ENCODE data around the gene TSPAN7. TPM values are rescaled to one million over a fixed set of nuclear protein-coding genes. Genes with fewer than 3 reads are reported as not detected.

The TSPAN7 gene
- total RNA-seq, 1 experiment from 2014 or later = not detected

DNA sequence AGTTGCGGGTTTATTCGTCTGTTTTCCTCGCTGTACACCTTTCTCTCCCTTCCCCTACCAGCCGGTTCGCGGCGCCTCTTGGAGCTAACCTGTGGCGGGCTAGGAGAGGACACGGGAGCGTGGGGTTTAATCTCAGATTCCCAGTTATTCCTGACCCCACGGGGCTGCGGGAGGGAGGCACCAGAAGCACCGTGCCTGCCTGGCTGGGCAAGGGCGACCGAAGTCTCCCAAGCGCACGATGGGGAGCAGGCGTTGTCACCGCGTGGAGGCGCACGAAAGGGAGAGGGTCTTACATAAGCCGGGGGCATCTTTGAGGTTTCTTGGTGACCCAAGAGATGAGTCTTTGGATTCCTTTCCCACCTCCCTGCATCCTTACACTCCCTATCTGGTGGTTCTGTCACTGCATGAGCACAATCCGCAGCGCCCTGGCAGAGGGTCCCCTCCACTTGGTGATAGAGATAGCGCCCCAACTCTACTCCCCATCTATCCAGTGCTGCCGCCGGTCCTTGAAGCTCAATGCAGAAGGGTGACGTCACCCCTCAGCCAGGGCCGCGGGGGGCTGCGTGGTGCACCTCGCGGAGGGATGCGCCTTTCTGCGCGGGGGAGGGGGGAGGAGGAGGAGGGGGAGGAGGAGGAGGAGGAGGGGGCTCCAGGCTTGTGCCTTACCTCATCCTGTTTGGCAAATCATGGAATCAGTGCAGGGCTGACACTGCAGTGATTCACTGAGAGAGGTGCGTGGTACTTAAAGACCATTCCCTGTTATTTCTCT is 793 bp downstream of the TSPAN7 start:
- no peaks in the 10 kb centered on the region for H3F3A ChIP-seq (ENCODE audit: insufficient read depth, low read depth)

DNA sequence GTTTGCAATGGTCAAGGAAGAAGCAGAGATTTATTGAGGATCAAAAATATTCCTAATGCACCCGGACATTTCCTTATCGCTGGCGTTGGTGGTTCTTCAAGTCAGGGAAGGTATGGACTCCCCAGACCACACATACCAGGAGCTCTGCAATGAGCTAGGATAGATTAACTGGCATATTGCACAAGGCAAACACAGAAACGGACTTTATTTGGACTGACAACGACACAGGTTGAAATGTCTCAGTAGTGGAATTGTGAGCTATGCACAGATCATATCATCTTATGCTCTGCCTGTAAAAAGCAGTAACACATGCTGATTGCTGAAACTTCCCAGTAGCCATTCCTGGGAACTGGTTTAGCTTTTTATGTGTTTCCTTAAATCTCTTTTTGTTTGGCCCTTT is 1.7 kb downstream of the TSPAN7 start:
- H3K4me3 ChIP-seq = no peak overlapping the region
- H3F3A ChIP-seq (ENCODE audit: insufficient read depth, low read depth) = no peaks in the 10 kb centered on the region
- POLR2A ChIA-PET (ENCODE audit: unreplicated experiment) = no interaction called here
- no peaks in the 10 kb centered on the region for H3K79me2 ChIP-seq (ENCODE audit: low read depth)
- no peaks in the 10 kb centered on the region for H3K27me3 ChIP-seq (ENCODE audit: insufficient read depth, low read depth)
- no peak overlapping the region for H2AFZ ChIP-seq
- intact Hi-C loops (cut with micrococcal nuclease; ENCODE audit: unreplicated experiment) = no loop called here
- H3K4me2 ChIP-seq = no peak overlapping the region
- DNase-seq = no peak
- CTCF ChIA-PET = no interaction called here
- H3K9me2 ChIP-seq (ENCODE audit: insufficient read depth) = no peaks in the 10 kb centered on the region
- TF ChIP-seq EZH2 (IDR thresholded peaks at IDR 0.05; ENCODE audit: low read depth) = no peak
- TF ChIP-seq, protein P1, sequence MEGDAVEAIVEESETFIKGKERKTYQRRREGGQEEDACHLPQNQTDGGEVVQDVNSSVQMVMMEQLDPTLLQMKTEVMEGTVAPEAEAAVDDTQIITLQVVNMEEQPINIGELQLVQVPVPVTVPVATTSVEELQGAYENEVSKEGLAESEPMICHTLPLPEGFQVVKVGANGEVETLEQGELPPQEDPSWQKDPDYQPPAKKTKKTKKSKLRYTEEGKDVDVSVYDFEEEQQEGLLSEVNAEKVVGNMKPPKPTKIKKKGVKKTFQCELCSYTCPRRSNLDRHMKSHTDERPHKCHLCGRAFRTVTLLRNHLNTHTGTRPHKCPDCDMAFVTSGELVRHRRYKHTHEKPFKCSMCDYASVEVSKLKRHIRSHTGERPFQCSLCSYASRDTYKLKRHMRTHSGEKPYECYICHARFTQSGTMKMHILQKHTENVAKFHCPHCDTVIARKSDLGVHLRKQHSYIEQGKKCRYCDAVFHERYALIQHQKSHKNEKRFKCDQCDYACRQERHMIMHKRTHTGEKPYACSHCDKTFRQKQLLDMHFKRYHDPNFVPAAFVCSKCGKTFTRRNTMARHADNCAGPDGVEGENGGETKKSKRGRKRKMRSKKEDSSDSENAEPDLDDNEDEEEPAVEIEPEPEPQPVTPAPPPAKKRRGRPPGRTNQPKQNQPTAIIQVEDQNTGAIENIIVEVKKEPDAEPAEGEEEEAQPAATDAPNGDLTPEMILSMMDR (conservative IDR thresholded peaks at IDR 0.05) = no peak
- H3K27ac ChIP-seq = no peak overlapping the region
- no peaks in the 10 kb centered on the region for H3K4me1 ChIP-seq (replicated peaks; ENCODE audit: insufficient read depth)
- H4K20me1 ChIP-seq (ENCODE audit: insufficient read depth) = no peaks in the 10 kb centered on the region
- no peaks in the 10 kb centered on the region for H3K36me3 ChIP-seq (ENCODE audit: low read depth)
- no peaks in the 10 kb centered on the region for H3K9me3 ChIP-seq (ENCODE audit: insufficient read depth, low read depth)
- no TSS peak for BruUV-seq (replicated peaks)

More for the DNA sequence above, 793 bp downstream of the TSPAN7 start:
- Histone ChIP-seq H3K4me3 (no peak overlapping the region), H3K27ac (no peak overlapping the region), H3K4me2 (no peak overlapping the region), H3K9me2 (ENCODE audit: insufficient read depth) (no peaks in the 10 kb centered on the region), H3K79me2 (ENCODE audit: low read depth) (no peaks in the 10 kb centered on the region), H3K36me3 (ENCODE audit: low read depth) (no peaks in the 10 kb centered on the region), H3K9me3 (ENCODE audit: insufficient read depth, low read depth) (no peaks in the 10 kb centered on the region), H3K4me1 (replicated peaks; ENCODE audit: insufficient read depth) (no peaks in the 10 kb centered on the region), H4K20me1 (ENCODE audit: insufficient read depth) (no peaks in the 10 kb centered on the region), H3K27me3 (ENCODE audit: insufficient read depth, low read depth) (no peaks in the 10 kb centered on the region), H2AFZ (no peak overlapping the region)
- DNase-seq = no peak
- BruUV-seq (replicated peaks) = no TSS peak
- POLR2A ChIA-PET (ENCODE audit: unreplicated experiment) = no interaction called here
- CTCF ChIA-PET = no interaction called here
- intact Hi-C loops (cut with micrococcal nuclease; ENCODE audit: unreplicated experiment) = no loop called here
- TF ChIP-seq EZH2 (IDR thresholded peaks at IDR 0.05; ENCODE audit: low read depth) = no peak
- TF ChIP-seq, protein P1 (conservative IDR thresholded peaks at IDR 0.05) = no peak

DNA sequence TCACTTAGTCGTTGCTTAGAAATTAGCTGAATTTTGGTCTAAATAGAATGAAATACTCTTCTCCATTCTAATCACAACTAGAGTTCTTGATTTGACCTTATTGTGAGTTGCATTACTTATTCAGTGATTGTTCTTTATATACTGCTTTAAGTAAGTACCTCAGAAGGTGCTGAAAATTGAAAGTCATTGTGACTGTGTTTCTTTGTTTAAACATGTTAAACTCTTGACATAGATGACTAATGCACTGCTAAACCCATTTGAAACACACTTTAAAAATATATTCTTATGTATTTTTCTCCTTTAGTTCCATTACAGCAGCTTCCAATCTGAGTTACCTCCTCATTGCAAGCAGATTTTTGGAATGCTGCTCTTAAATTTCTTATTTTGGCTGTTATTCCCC is 9.1 kb downstream of the TSPAN7 start:
- Histone ChIP-seq H3K36me3 (ENCODE audit: low read depth) (no peaks in the 10 kb centered on the region), H3K27me3 (ENCODE audit: insufficient read depth, low read depth) (no peaks in the 10 kb centered on the region), H3K4me1 (replicated peaks; ENCODE audit: insufficient read depth) (no peaks in the 10 kb centered on the region), H3K79me2 (ENCODE audit: low read depth) (no peaks in the 10 kb centered on the region), H3K9me2 (ENCODE audit: insufficient read depth) (no peaks in the 10 kb centered on the region), H3K4me3 (no peak overlapping the region), H3F3A (ENCODE audit: insufficient read depth, low read depth) (no peaks in the 10 kb centered on the region), H3K4me2 (no peak overlapping the region), H3K9me3 (ENCODE audit: insufficient read depth, low read depth) (no peaks in the 10 kb centered on the region), H2AFZ (no peak overlapping the region), H3K27ac (no peak overlapping the region), H4K20me1 (ENCODE audit: insufficient read depth) (no peaks in the 10 kb centered on the region)
- CTCF ChIA-PET = no interaction called here
- DNase-seq = no peak
- intact Hi-C loops (cut with micrococcal nuclease; ENCODE audit: unreplicated experiment) = no loop called here
- POLR2A ChIA-PET (ENCODE audit: unreplicated experiment) = no interaction called here
- no TSS peak for BruUV-seq (replicated peaks)
- TF ChIP-seq, protein P1 (conservative IDR thresholded peaks at IDR 0.05) = no peak
- TF ChIP-seq EZH2 (IDR thresholded peaks at IDR 0.05; ENCODE audit: low read depth) = no peak
